Upper lobe of left lung (tissue), 6 donors: Measurements from ENCODE around the gene LYSMD2. TPM values are rescaled to one million over a fixed set of nuclear protein-coding genes. Genes with fewer than 3 reads are reported as not detected.

Experiments
- ATAC-seq, 2 donors: fragments of 200-7000 bp; cut with Tn5 transposase; one replicate each; pipeline ENCODE4 v1.9.1; 2022; ENCODE audit warnings: mild to moderate bottlenecking in 2 of 2, moderate library complexity in 2 of 2; ENCODE audit not compliant: low FRiP score in 2 of 2
- DNase-seq, 2 donors: peaks; one replicate each; pipeline ENCODE4 v3.0.0-alpha.2; 2019 to 2020
- H3K27ac ChIP-seq, 4 donors: fragments of 200-600 bp; sonication (generic); one replicate each; pipeline ENCODE4 v1.5.1; 2016 to 2019
- H3K27me3 ChIP-seq, 4 donors: fragments of 200-600 bp; sonication (generic); one replicate each; pipeline ENCODE4 v1.5.1; 2017 to 2019
- H3K36me3 ChIP-seq, 4 donors: fragments of 200-600 bp; sonication (generic); one replicate each; pipeline ENCODE4 v1.5.1; 2016 to 2019
- H3K4me1 ChIP-seq, 4 donors: fragments of 200-600 bp; sonication (generic); one replicate each; pipeline ENCODE4 v1.5.1; 2018 to 2019
- H3K4me3 ChIP-seq, 4 donors: fragments of 200-600 bp; sonication (generic); one replicate each; pipeline ENCODE4 v1.5.1; 2017 to 2019; ENCODE audit warnings: mild to moderate bottlenecking in 2 of 4, moderate library complexity in 1 of 4
- H3K9me3 ChIP-seq, 4 donors: fragments of 200-600 bp; sonication (generic); one replicate each; pipeline ENCODE4 v1.5.1; 2018 to 2019
- CTCF ChIP-seq, 6 experiments: fragments of 450-650 bp in 4 of 6; fragments of 200-600 bp in 2 of 6; sonication (generic) in 2 of 6; IDR thresholded peaks; one replicate each; pipeline ENCODE4 v1.5.1; 2016 to 2019; ENCODE audit warnings: antibody characterized with exemption in 6 of 6
- EP300 ChIP-seq, 4 donors: sonication (generic); formaldehyde crosslinking; IDR thresholded peaks; one replicate each; pipeline ENCODE4 v1.5.1; 2017; ENCODE audit warnings: antibody characterized with exemption in 4 of 4, control low read depth in 2 of 4
- POLR2A ChIP-seq, 4 donors: fragments of 450-650 bp; IDR thresholded peaks; one replicate each; pipeline ENCODE4 v1.5.1; 2016 to 2017; ENCODE audit warnings: antibody characterized with exemption in 4 of 4, mild to moderate bottlenecking in 2 of 4
- POLR2AphosphoS5 ChIP-seq, 2 donors: sonication (generic); formaldehyde crosslinking; IDR thresholded peaks; one replicate each; pipeline ENCODE4 v1.5.1; 2017; ENCODE audit warnings: antibody characterized with exemption in 2 of 2
- WGBS, 2 donors: methylation state at CpG; one replicate each; pipeline ENCODE4 v1.1.5; 2017 to 2018; 5-methylcytosine and 5-hydroxymethylcytosine counted together
- total RNA-seq, 6 donors: library from RNA; depleted of rRNA in 4 of 6; stranded (reverse); fragments of >200 nt in 4 of 6; gene quantifications; one replicate each; pipeline versions ENCODE4 v1.1.0 to v1.2.1, GENCODE V29; 2016 to 2021
- donor health status: DM: no; HTN: no; CAD: no; lungs with moderate emphysema.
- donor health status: DM: no; HTN: yes; CAD: no; lungs with severe emphysema.

LYSMD2 gene
- total RNA-seq, 6 donors from 2014 or later: 13.4 to 22.8 (median 17.9) TPM

GRCh38 chr15:51750792-51751696 is 13.6 kb upstream of the LYSMD2 start, which contains the start of gene TMOD2:
Gene TMOD2 (plus strand): TSS chr15:51751597. CDS start chr15:51766442, 14,845 bp downstream.
- TF ChIP-seq POLR2AphosphoS5 (IDR thresholded peaks at IDR 0.05) (no peak), POLR2A (IDR thresholded peaks at IDR 0.05) (no peak), EP300 (IDR thresholded peaks at IDR 0.05) (no peak), CTCF (IDR thresholded peaks at IDR 0.05) (no peak)
- DNase-seq: peak; percentile 38 to 94
- H3K27ac ChIP-seq: peak within 1 kb of the TSS in 3 of 4 donors; percentile 26 to 81 (median 30)

GRCh38 chr15:51750186-51750585 is 12.7 kb upstream of the LYSMD2 start:
- 78% methylated on average over 4 of the region's 4 CpGs for WGBS, 2 donors

More at GRCh38 chr15:51750792-51751696, 13.6 kb upstream of the LYSMD2 start, which contains the start of gene TMOD2:
- peaks cover 8 to 19% (median 13%) of the 10 kb centered on the region in 4 donors for H3K4me1 ChIP-seq
- ATAC-seq: peak; percentile 75 to 90
- H3K9me3 ChIP-seq: no peaks in the 10 kb centered on the region
- H3K4me3 ChIP-seq: peak within 1 kb of the TSS; percentile 54 to 93 (median 88)
- 19 to 25% methylated on average over 31 to 37 of the region's 65 CpGs for WGBS, 2 donors
- H3K27me3 ChIP-seq: no peaks in the 10 kb centered on the region
- no peaks in the 10 kb centered on the region for H3K36me3 ChIP-seq

GRCh38 chr15:51749307-51749706 is 11.9 kb upstream of the LYSMD2 start:
- no peaks in the 10 kb centered on the region for H3K27me3 ChIP-seq
- H3K9me3 ChIP-seq: no peaks in the 10 kb centered on the region
- no peak for TF ChIP-seq CTCF (IDR thresholded peaks at IDR 0.05)
- no peak for TF ChIP-seq POLR2AphosphoS5 (IDR thresholded peaks at IDR 0.05)
- no peak for TF ChIP-seq POLR2A (IDR thresholded peaks at IDR 0.05)
- peaks cover 4 to 19% (median 13%) of the 10 kb centered on the region in 4 donors for H3K4me1 ChIP-seq
- no peak for ATAC-seq
- WGBS, 2 donors: 83 to 85% methylated on average over 5 of the region's 5 CpGs
- no peak overlapping the region for H3K4me3 ChIP-seq
- no peak for DNase-seq
- H3K27ac ChIP-seq: no peak overlapping the region
- H3K36me3 ChIP-seq: no peaks in the 10 kb centered on the region

More at GRCh38 chr15:51750186-51750585, 12.7 kb upstream of the LYSMD2 start:
- DNase-seq (no peak), ATAC-seq (no peak)
- H3K4me3 ChIP-seq: no peak overlapping the region
- no peaks in the 10 kb centered on the region for H3K27me3 ChIP-seq
- no peak for TF ChIP-seq POLR2A (IDR thresholded peaks at IDR 0.05)
- no peak for TF ChIP-seq EP300 (IDR thresholded peaks at IDR 0.05)
- no peak for TF ChIP-seq POLR2AphosphoS5 (IDR thresholded peaks at IDR 0.05)
- TF ChIP-seq CTCF (IDR thresholded peaks at IDR 0.05): no peak
- no peaks in the 10 kb centered on the region for H3K9me3 ChIP-seq
- H3K4me1 ChIP-seq: peaks cover 4 to 19% (median 13%) of the 10 kb centered on the region in 4 donors
- no peaks in the 10 kb centered on the region for H3K36me3 ChIP-seq
- no peak overlapping the region for H3K27ac ChIP-seq

- H3K27ac ChIP-seq: peak overlapping the region in 1 of 4 donors; percentile 89
- no peaks in the 10 kb centered on the region for H3K36me3 ChIP-seq
- DNase-seq (no peak), ATAC-seq (no peak)
- H3K4me1 ChIP-seq: peaks cover 14 to 25% (median 20%) of the 10 kb centered on the region in 4 donors
- no peak for TF ChIP-seq EP300 (IDR thresholded peaks at IDR 0.05)
- TF ChIP-seq POLR2A (IDR thresholded peaks at IDR 0.05): no peak
- TF ChIP-seq POLR2AphosphoS5 (IDR thresholded peaks at IDR 0.05): no peak
- TF ChIP-seq CTCF (IDR thresholded peaks at IDR 0.05): no peak
- no peaks in the 10 kb centered on the region for H3K9me3 ChIP-seq
- WGBS, 2 donors: 94 to 95% methylated on average over 2 of the region's 2 CpGs
- H3K27me3 ChIP-seq: no peaks in the 10 kb centered on the region
- H3K4me3 ChIP-seq: no peak overlapping the region
These were observed 1.7 kb upstream of the LYSMD2 start for GRCh38 chr15:51739061-51739712.
